Measurements from ENCODE around the gene PIGV. TPM values are rescaled to one million over a fixed set of nuclear protein-coding genes. Genes with fewer than 3 reads are reported as not detected.

The PIGV gene
- total and polyA plus RNA-seq, 2 of the 4 experiments (the other 2 are of a cell fraction), result 7.2 to 10.6 TPM

- TF ChIP-seq FOS (IDR thresholded peaks at IDR 0.05; ENCODE audit: low read depth, low read length), result peak; percentile 92
- no peak for TF ChIP-seq MAFK (IDR thresholded peaks at IDR 0.05; ENCODE audit: low read depth, low read length)
Measured at GRCh38 chr1:26771643-26772321, 16.0 kb upstream of the PIGV start (continued).

- TF ChIP-seq MAFK (IDR thresholded peaks at IDR 0.05; ENCODE audit: low read depth, low read length) (no peak), CTCF (conservative IDR thresholded peaks at IDR 0.05; ENCODE audit: low read depth, low read length) (no peak), MXI1 (IDR thresholded peaks at IDR 0.05; ENCODE audit: borderline replicate concordance, low read depth, low read length) (no peak), ELK1 (IDR thresholded peaks at IDR 0.05; ENCODE audit: borderline replicate concordance, low read depth, low read length) (no peak), FOS (IDR thresholded peaks at IDR 0.05; ENCODE audit: low read depth, low read length) (peak; percentile 72), NFE2L2 (IDR thresholded peaks at IDR 0.05; ENCODE audit: low read depth, low read length) (no peak), RCOR1 (IDR thresholded peaks at IDR 0.05; ENCODE audit: insufficient replicate concordance, low read length) (peak; percentile 93), RAD21 (IDR thresholded peaks at IDR 0.05; ENCODE audit: low read length) (0 out of 2 replicates have a peak, but pooled peaks have one; percentile 3), USF2 (IDR thresholded peaks at IDR 0.05; ENCODE audit: low read depth, low read length) (peak; percentile 20; the same call in 1 of the 2 replicates), SMC3 (IDR thresholded peaks at IDR 0.05; ENCODE audit: low read depth, low read length) (no peak), CEBPB (IDR thresholded peaks at IDR 0.05; ENCODE audit: low read depth, low read length) (peak; percentile 23; the same call in 1 of the 2 replicates)
- Histone ChIP-seq H2AK9ac (replicated peaks; ENCODE audit: low read depth, low read length, poor library complexity) (peak overlapping the region; percentile 98), H3K79me1 (ENCODE audit: low read depth in 1 of 2, low read length in 2 of 2) (peaks cover 41 to 70% of the 10 kb centered on the region in 2 experiments), H2AFZ (replicated peaks; ENCODE audit: low read length, poor library complexity) (peak overlapping the region; percentile 34), H3K56ac (ENCODE audit: extremely low read depth, insufficient read depth, low read length) (peak overlapping the region; percentile 97), H3K14ac (replicated peaks; ENCODE audit: low read depth, low read length) (peak overlapping the region; percentile 99), H3K9me3 (ENCODE audit: control insufficient read depth, insufficient read depth, low read length) (no peaks in the 10 kb centered on the region), H3K4me2 (ENCODE audit: low read depth, low read length) (peak overlapping the region; percentile 49), H2BK20ac (ENCODE audit: low read depth, low read length) (peak overlapping the region; percentile 100), H4K8ac (ENCODE audit: low read depth in 2 of 2, low read length in 2 of 2) (peak overlapping the region; percentile 87 to 98), H4K5ac (ENCODE audit: low read depth, low read length) (peak overlapping the region; percentile 72), H3K27me3 (ENCODE audit: control insufficient read depth, insufficient read depth, low read length) (no peaks in the 10 kb centered on the region), H2BK15ac (ENCODE audit: low read depth, low read length) (peak overlapping the region; percentile 88; the same call in 2 of the 3 replicates), H3K23ac (ENCODE audit: low read depth, low read length) (peak overlapping the region; percentile 100), H4K91ac (ENCODE audit: insufficient read depth, low read depth, low read length) (peak overlapping the region; percentile 99), H4K20me1 (ENCODE audit: insufficient read depth, low read length) (peaks cover 27% of the 10 kb centered on the region), H2AK5ac (ENCODE audit: low read depth, low read length) (peak overlapping the region; percentile 99), H3K18ac (ENCODE audit: low read depth, low read length) (peak overlapping the region; percentile 89), H2BK5ac (ENCODE audit: low read depth, low read length, poor library complexity, severe bottlenecking) (peak overlapping the region; percentile 99), H3K27ac (ENCODE audit: insufficient read depth, low read length) (peak overlapping the region; percentile 96), H3K4ac (ENCODE audit: low read depth, low read length) (peak overlapping the region; percentile 99), H3K4me1 (ENCODE audit: control insufficient read depth, insufficient read depth, low read length) (peaks cover 35% of the 10 kb centered on the region), H3K4me3 (ENCODE audit: insufficient read depth, low read depth, low read length) (no peak overlapping the region), H2BK120ac (ENCODE audit: low read depth, low read length) (peak overlapping the region; percentile 98), H3K36me3 (ENCODE audit: control insufficient read depth, insufficient read depth, low read length) (peaks cover 65% of the 10 kb centered on the region), H3K9ac (ENCODE audit: low read depth, low read length) (peak overlapping the region; percentile 26), H3K9me1 (ENCODE audit: insufficient read depth, low read length) (peaks cover 41% of the 10 kb centered on the region)
- ATAC-seq (ENCODE audit: low read depth) (peak; percentile 63), DNase-seq (peak; percentile 99)
- WGBS, 2 experiments (ENCODE audit: extremely low coverage in 2 of 2, insufficient read length in 1 of 2), result 0% methylated on average over 1 of the region's 4 CpGs; no CpG with 5 or more reads in 1 of the 2 experiments
- CTCF ChIA-PET, result no interaction called here
- in situ Hi-C loops (cut with MboI; ENCODE audit: low sequenced_read_pairs), result no loop called here
- POLR2A ChIA-PET (ENCODE audit: unreplicated experiment), result no interaction called here
- BruUV-seq (replicated peaks), result no TSS peak
- intact Hi-C loops (cut with micrococcal nuclease), result loop anchor here (1.0 kb wide), 2 partner anchors 15 to 74 kb away; partner anchors contain the start of gene PIGV
- dilution Hi-C loops (cut with HindIII; ENCODE audit: low sequenced_read_pairs, unreplicated experiment), result no loop called here
Measured at GRCh38 chr1:26772687-26773086, 15.1 kb upstream of the PIGV start.
